ENCODE results near the gene PRKCB.

GRCh38 chr16:23835390-23836077 lies at the start of gene PRKCB:
- TF ChIP-seq CTCF (conservative IDR thresholded peaks at IDR 0.05; ENCODE audit: low read length): no peak
- TF ChIP-seq EZH2phosphoT487 (IDR thresholded peaks at IDR 0.05; ENCODE audit: borderline replicate concordance, low read depth, low read length): no peak

Data from OCI-LY7 (cell line).